ENCODE data around the gene RPP40.
A peak's percentile ranks its signal among the peaks of the same experiment; 100 is the strongest.

Gene RPP40, protein sequence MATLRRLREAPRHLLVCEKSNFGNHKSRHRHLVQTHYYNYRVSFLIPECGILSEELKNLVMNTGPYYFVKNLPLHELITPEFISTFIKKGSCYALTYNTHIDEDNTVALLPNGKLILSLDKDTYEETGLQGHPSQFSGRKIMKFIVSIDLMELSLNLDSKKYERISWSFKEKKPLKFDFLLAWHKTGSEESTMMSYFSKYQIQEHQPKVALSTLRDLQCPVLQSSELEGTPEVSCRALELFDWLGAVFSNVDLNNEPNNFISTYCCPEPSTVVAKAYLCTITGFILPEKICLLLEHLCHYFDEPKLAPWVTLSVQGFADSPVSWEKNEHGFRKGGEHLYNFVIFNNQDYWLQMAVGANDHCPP

GRCh38 chr6:5003604-5004372 is at the start of gene RPP40:
RPP40 (minus strand) TSS chr6:5004037; CDS start chr6:5004002, 35 bp downstream.
- Histone ChIP-seq H3K9me3 (ENCODE audit: severe bottlenecking) (no peaks in the 10 kb centered on the region), H3K36me3 (no peaks in the 10 kb centered on the region; the same call in 1 of the 2 replicates), H3K27ac (peak within 1 kb of the TSS; percentile 77), H3K27me3 (ENCODE audit: insufficient read depth, low read depth, severe bottlenecking) (no peaks in the 10 kb centered on the region), H3K4me3 (ENCODE audit: low read depth, low read length) (peak within 1 kb of the TSS; percentile 87)
- TF ChIP-seq, protein P1, sequence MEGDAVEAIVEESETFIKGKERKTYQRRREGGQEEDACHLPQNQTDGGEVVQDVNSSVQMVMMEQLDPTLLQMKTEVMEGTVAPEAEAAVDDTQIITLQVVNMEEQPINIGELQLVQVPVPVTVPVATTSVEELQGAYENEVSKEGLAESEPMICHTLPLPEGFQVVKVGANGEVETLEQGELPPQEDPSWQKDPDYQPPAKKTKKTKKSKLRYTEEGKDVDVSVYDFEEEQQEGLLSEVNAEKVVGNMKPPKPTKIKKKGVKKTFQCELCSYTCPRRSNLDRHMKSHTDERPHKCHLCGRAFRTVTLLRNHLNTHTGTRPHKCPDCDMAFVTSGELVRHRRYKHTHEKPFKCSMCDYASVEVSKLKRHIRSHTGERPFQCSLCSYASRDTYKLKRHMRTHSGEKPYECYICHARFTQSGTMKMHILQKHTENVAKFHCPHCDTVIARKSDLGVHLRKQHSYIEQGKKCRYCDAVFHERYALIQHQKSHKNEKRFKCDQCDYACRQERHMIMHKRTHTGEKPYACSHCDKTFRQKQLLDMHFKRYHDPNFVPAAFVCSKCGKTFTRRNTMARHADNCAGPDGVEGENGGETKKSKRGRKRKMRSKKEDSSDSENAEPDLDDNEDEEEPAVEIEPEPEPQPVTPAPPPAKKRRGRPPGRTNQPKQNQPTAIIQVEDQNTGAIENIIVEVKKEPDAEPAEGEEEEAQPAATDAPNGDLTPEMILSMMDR (IDR thresholded peaks at IDR 0.05; ENCODE audit: low read depth, low read length) = peak; percentile 91
- peak; percentile 100 for DNase-seq

DNA sequence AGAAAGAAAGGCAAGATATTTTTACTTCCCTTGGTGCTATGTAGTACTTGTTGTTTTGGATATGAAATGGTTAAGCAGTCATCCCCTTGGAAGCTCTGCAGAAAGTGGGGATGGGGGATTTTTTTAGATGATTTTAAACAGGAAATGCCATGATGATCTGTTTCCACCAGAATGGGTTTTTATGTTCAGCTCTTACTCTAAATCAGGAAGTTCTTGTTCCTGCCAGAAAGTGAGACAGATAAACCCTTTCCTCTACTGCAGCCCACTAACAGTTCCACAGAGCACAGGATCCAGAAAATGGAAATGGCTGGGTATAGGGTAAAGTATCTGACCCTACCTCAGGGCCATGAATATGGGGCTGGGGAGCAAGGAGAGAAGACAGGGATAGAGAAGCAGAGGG is 49.2 kb upstream of the RPP40 start:
- H3K9me3 ChIP-seq (ENCODE audit: severe bottlenecking) = peaks cover 18% of the 10 kb centered on the region
- no peak for DNase-seq
- H3K27ac ChIP-seq = no peak overlapping the region
- H3K27me3 ChIP-seq (ENCODE audit: insufficient read depth, low read depth, severe bottlenecking) = no peaks in the 10 kb centered on the region
- no peak overlapping the region for H3K4me3 ChIP-seq (ENCODE audit: low read depth, low read length)
- H3K36me3 ChIP-seq = no peaks in the 10 kb centered on the region
- TF ChIP-seq, protein P1 (IDR thresholded peaks at IDR 0.05; ENCODE audit: low read depth, low read length) = no peak

DNA sequence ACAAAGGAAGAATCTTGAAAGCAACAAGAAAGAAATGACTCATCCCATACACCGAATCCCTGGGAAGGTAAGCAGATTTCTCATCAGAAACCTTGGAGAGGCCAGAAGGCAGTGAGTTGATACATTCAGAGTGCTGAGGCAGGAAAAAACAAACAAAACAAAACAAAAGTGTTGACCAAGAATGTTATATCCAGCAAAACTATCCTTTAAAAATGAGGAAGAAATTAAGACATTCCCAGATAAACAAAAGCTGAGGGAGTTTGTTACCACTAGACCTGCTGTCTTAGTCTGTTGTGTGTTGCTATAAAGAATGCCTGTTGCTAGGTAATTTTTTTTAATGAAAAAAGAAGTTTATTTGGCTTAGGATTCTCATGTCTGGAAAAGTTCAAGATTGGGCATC is 47.6 kb upstream of the RPP40 start:
- H3K36me3 ChIP-seq = no peaks in the 10 kb centered on the region
- no peaks in the 10 kb centered on the region for H3K27me3 ChIP-seq (ENCODE audit: insufficient read depth, low read depth, severe bottlenecking)
- DNase-seq = no peak
- peaks cover 18% of the 10 kb centered on the region for H3K9me3 ChIP-seq (ENCODE audit: severe bottlenecking)
- no peak overlapping the region for H3K4me3 ChIP-seq (ENCODE audit: low read depth, low read length)
- no peak overlapping the region for H3K27ac ChIP-seq
- TF ChIP-seq, protein P1 (IDR thresholded peaks at IDR 0.05; ENCODE audit: low read depth, low read length) = no peak

GRCh38 chr6:5050009-5050408 is 46.2 kb upstream of the RPP40 start:
- no peak for DNase-seq
- TF ChIP-seq, protein P1 (IDR thresholded peaks at IDR 0.05; ENCODE audit: low read depth, low read length) = no peak
- peaks cover 18% of the 10 kb centered on the region for H3K9me3 ChIP-seq (ENCODE audit: severe bottlenecking)
- no peak overlapping the region for H3K4me3 ChIP-seq (ENCODE audit: low read depth, low read length)
- H3K36me3 ChIP-seq = no peaks in the 10 kb centered on the region
- no peak overlapping the region for H3K27ac ChIP-seq
- no peaks in the 10 kb centered on the region for H3K27me3 ChIP-seq (ENCODE audit: insufficient read depth, low read depth, severe bottlenecking)

DNA sequence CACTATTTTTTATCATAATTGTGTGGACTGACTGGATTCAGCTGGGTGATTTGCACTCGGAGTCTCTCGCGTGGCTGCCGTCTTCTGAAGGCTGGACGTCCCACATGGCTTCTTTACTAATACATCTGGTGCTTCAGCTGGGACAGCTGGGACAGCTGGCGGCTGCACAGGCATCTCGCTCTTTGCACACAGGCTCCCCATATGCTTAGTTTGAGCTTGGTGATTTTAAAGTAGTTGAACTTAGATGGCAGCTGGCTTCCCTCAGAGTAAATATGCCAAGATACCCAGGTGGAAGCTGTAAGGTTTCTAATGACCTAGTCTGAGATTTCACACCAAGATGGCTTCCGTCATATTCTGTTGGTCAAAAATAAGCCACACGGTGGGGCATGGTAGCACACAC is 42.6 kb upstream of the RPP40 start:
- no peaks in the 10 kb centered on the region for H3K36me3 ChIP-seq
- H3K27ac ChIP-seq = no peak overlapping the region
- no peaks in the 10 kb centered on the region for H3K27me3 ChIP-seq (ENCODE audit: insufficient read depth, low read depth, severe bottlenecking)
- H3K9me3 ChIP-seq (ENCODE audit: severe bottlenecking) = peaks cover 16% of the 10 kb centered on the region
- no peak overlapping the region for H3K4me3 ChIP-seq (ENCODE audit: low read depth, low read length)
- no peak for DNase-seq
- TF ChIP-seq, protein P1 (IDR thresholded peaks at IDR 0.05; ENCODE audit: low read depth, low read length) = no peak

Data from WERI-Rb-1 (cell line).